Forelimb muscle (tissue), 1 donor: ENCODE data around the gene GAGE12H. TPM values are rescaled to one million over a fixed set of nuclear protein-coding genes. Genes with fewer than 3 reads are reported as not detected.
"Not testable (repeated sequence)": the region's sequence is repeated elsewhere in the genome, so short reads cannot be mapped to it uniquely, and the experiment has no call there.

Experiments
- DNase-seq: peaks from one replicate; pipeline ENCODE4 v3.0.0-alpha.2; 2013; ENCODE audit warnings: low read depth
- polyA plus RNA-seq: library from polyadenylated mRNA; unstranded; fragments of 120-200 nt; gene quantifications from one replicate; pipeline ENCODE4 v1.2.1, GENCODE V29; 2013; ENCODE audit not compliant: insufficient read length

Gene GAGE12H, protein sequence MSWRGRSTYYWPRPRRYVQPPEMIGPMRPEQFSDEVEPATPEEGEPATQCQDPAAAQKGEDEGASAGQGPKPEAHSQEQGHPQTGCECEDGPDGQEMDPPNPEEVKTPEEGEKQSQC
- not detected for polyA plus RNA-seq

- not testable (repeated sequence) for DNase-seq
Measured at GRCh38 chrX:49579649-49580048, at the start of gene GAGE12H. GAGE12H (plus strand) TSS chrX:49579949; CDS start chrX:49581104, 1,155 bp downstream.

GRCh38 chrX:49531877-49532276, 47.9 kb upstream of the GAGE12H start, which contains the start of gene GAGE12C:
GAGE12C (plus strand) TSS chrX:49532177; CDS start chrX:49533332, 1,155 bp downstream.
- DNase-seq: not testable (repeated sequence)

GRCh38 chrX:49541433-49541832, 38.3 kb upstream of the GAGE12H start, which contains the start of gene GAGE12D:
GAGE12D (plus strand) TSS chrX:49541733; CDS start chrX:49542888, 1,155 bp downstream.
- not testable (repeated sequence) for DNase-seq

GRCh38 chrX:49550989-49551388, 28.8 kb upstream of the GAGE12H start, which contains the start of gene GAGE12E:
GAGE12E (plus strand) TSS chrX:49551289; CDS start chrX:49552444, 1,155 bp downstream.
- DNase-seq: not testable (repeated sequence)

- not testable (repeated sequence) for DNase-seq
Measured at GRCh38 chrX:49560542-49560941, 19.2 kb upstream of the GAGE12H start, which contains the start of gene GAGE12F. GAGE12F (plus strand) TSS chrX:49560842; CDS start chrX:49561997, 1,155 bp downstream.

- DNase-seq: not testable (repeated sequence)
Measured at GRCh38 chrX:49568728-49569127, 11.0 kb upstream of the GAGE12H start.

- not testable (repeated sequence) for DNase-seq
Measured at GRCh38 chrX:49569152-49569551, 10.6 kb upstream of the GAGE12H start.

DNA sequence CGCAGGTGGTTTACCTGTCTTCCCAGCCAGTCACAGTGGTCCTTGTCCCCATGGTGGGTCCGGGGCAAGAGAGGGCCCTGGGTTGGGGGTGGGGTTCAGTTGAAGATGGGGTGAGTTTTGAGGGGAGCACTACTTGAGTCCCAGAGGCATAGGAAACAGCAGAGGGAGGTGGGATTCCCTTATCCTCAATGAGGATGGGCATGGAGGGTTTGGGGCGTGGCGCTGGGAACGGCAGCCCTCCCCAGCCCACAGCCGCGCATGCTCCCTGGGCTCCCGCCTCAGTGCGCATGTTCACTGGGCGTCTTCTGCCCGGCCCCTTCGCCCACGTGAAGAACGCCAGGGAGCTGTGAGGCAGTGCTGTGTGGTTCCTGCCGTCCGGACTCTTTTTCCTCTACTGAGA, 9.6 kb upstream of the GAGE12H start, which contains the start of gene GAGE12G:
TSS of gene GAGE12G (plus strand) at position 301 of the 400 bp plus-strand sequence. CDS start 1,155 bp downstream, outside the sequence.
- not testable (repeated sequence) for DNase-seq

DNA sequence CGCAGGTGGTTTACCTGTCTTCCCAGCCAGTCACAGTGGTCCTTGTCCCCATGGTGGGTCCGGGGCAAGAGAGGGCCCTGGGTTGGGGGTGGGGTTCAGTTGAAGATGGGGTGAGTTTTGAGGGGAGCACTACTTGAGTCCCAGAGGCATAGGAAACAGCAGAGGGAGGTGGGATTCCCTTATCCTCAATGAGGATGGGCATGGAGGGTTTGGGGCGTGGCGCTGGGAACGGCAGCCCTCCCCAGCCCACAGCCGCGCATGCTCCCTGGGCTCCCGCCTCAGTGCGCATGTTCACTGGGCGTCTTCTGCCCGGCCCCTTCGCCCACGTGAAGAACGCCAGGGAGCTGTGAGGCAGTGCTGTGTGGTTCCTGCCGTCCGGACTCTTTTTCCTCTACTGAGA, 9.4 kb downstream of the GAGE12H start, which contains the start of gene GAGE2A:
TSS of gene GAGE2A (plus strand) at position 301 of the 400 bp plus-strand sequence. CDS start 1,155 bp downstream, outside the sequence.
- DNase-seq: not testable (repeated sequence)

DNA sequence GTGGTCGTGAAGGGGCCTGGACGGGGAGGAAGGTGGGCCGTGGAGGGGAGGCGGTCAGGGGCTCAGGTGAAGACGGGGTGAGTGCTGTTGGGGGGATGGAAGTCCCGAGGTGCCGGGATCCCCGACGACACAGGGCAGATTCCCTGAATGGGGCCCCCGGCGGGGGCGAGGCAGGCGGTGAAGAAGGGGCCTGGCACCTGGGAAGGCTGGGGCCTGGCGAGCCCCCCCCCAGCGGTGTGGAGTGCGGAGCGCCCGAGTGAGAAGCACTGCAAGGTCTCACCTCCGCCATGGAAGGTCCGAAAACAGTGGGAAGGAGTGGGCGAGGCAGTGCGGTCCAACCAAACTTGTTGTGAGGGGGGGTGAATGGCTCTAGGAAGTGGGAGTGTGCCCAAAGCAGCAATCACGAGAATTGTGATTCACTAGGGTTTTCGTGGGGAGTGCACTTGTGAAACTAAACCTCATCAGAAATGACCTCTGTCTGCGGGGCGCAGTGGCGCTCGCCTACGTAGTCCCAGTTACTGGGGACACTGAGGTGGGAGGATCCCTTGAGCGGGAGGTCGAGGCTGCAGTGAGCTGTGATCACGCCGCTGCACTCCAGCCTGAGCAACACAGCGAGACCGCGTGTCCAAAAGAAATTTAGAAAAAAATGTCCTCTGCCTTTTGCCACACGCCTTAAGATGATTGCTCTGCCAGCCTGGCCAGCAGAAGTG, 10.2 kb downstream of the GAGE12H start:
- not testable (repeated sequence) for DNase-seq

GRCh38 chrX:49590488-49590887, 10.7 kb downstream of the GAGE12H start:
- not testable (repeated sequence) for DNase-seq

- not testable (repeated sequence) for DNase-seq
Measured at GRCh38 chrX:49598720-49599119, 19.0 kb downstream of the GAGE12H start, which contains the start of gene GAGE1. GAGE1 (plus strand) TSS chrX:49599020; CDS start chrX:49600175, 1,155 bp downstream.

DNA sequence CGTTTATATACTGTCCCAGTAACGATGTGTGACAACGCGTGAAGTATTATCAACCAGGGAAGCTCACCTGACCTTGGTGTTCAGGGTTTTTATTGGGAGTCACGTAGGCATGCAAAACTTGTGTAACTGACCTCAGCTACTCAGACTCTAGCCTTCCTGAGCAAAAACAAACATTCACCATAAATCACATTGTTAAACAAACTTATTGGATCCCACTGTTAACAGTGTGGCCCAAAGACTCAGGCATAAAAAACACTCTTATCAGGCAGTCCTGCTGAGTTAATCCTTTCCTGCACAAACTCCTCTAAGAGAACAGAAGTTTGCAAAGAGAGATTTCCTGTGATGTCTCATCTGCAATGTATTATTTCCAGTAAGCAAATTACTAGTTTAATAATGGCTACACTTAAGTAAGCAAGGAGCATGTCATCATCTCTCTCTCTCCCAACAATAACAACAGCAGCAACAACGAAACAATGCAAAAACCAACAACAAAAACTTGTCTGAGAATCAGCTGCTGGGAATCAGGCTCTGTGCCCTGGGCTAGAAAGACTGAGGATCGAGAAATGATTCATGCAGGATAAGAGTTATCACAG, 31.1 kb downstream of the GAGE12H start:
- DNase-seq: no peak

- DNase-seq: no peak
Measured at GRCh38 chrX:49618574-49618973, 38.8 kb downstream of the GAGE12H start.

DNA sequence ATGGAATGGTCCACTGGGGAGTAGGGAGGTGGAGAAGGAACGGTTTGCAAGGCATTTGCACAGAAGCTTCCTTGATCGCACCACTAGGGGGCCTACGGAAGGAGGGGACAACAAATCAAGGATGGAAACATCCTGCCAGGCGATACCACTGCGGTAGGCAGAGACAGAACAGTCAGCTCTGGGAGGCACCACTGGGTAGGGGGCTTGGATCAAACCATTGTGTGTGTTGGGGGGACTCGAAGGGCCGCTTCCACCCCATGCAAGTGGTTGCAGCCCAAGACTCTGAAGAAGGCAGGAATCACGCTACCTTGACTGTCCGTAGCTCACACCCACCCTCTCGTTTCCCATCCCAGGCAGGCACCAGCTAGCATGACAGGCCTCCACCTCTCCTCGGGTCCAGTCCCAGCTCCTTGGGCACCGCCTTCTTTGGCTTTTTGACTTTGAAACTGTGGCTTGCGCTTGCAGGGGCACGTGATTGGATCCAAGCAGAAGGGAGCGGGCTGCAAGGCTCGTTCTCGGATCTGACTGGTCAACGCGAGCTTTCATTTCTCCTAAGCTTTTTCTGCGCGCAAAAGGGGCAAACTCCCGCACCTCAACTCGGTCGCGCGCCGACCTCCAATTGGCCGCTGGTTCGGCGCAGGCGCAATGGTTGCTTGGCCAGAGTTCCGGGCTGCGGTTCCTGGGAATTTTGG, 47.5 kb downstream of the GAGE12H start:
- no peak for DNase-seq

Other genes with a start within 250 kb of the GAGE12H start
- not detected for gene GAGE13, start 248.4 kb upstream of the GAGE12H start, polyA plus RNA-seq
- gene GAGE12C, start 47.8 kb upstream of the GAGE12H start, polyA plus RNA-seq: not detected
- not detected for gene GAGE12D, start 38.2 kb upstream of the GAGE12H start, polyA plus RNA-seq
- gene GAGE12E, start 28.7 kb upstream of the GAGE12H start, polyA plus RNA-seq: not detected
- gene GAGE12F, start 19.1 kb upstream of the GAGE12H start, polyA plus RNA-seq: not detected
- gene GAGE12G, start 9.5 kb upstream of the GAGE12H start, polyA plus RNA-seq: not detected
- not detected for gene GAGE2A, start 9.5 kb downstream of the GAGE12H start, polyA plus RNA-seq
- not detected for gene GAGE1, start 19.1 kb downstream of the GAGE12H start, polyA plus RNA-seq
- gene PAGE1, start 116.0 kb downstream of the GAGE12H start, polyA plus RNA-seq: not detected
- gene PAGE4, start 249.4 kb downstream of the GAGE12H start, polyA plus RNA-seq: not detected